Endothelial cell of umbilical vein (primary cell): ENCODE results near the gene B3GALNT1. TPM values are rescaled to one million over a fixed set of nuclear protein-coding genes. Genes with fewer than 3 reads are reported as not detected.
A peak's percentile ranks its signal among the peaks of the same experiment; 100 is the strongest.
"Not testable (repeated sequence)": the region's sequence is repeated elsewhere in the genome, so short reads cannot be mapped to it uniquely, and the experiment has no call there.

Experiments
- BruUV-seq: library from RNA; stranded (reverse); fragments of 400-500 nt; replicated peaks from 2 replicates; lab custom pipeline; 2021; lab: Mats Ljungman, UMichigan
- CTCF ChIA-PET: fragments of 300-600, 350-600 bp; sonication (Branson Sonifier 250); formaldehyde crosslinking; loops from one replicate; lab custom pipeline; 2021; ENCODE audit warnings: antibody characterized with exemption, inconsistent platforms; lab: Charles Lee
- POLR2A ChIA-PET: fragments of 300-600, 350-600 bp; sonication (Branson Sonifier 250); formaldehyde crosslinking; loops from one replicate; lab custom pipeline; 2021; ENCODE audit warnings: antibody characterized with exemption, inconsistent platforms; lab: Charles Lee
- DNase-seq: peaks from one replicate; pipeline ENCODE4 v3.0.0-alpha.2; 2011; ENCODE audit warnings: low read depth, low spot score
- FAIRE-seq: peaks from 2 replicates; lab custom pipeline; 2011; peaks lifted over from hg19 to GRCh38; lab: Jason Lieb, UNC
- H2AFZ ChIP-seq: 2 replicates; pipeline ENCODE4 v1.6.0; 2012; ENCODE audit warnings: low read depth, low read length, control low read depth, inconsistent platforms
- H3K27ac ChIP-seq: 2 replicates; pipeline ENCODE4 v1.5.1; 2011; ENCODE audit warnings: low read depth, mild to moderate bottlenecking, control low read depth, low read length, moderate library complexity; ENCODE audit not compliant: insufficient read depth
- H3K27me3 ChIP-seq, 2 experiments: 2 replicates each; pipeline versions ENCODE4 v1.6.0 to v1.6.1; 2011; ENCODE audit warnings: low read length in 2 of 2, mixed read lengths in 1 of 2; ENCODE audit not compliant: control insufficient read depth in 2 of 2, insufficient read depth in 2 of 2
- H3K36me3 ChIP-seq, 2 experiments: 2 replicates in 1 of 2; 3 replicates in 1 of 2; pipeline ENCODE4 v1.5.1; 2011; ENCODE audit warnings: low read length in 2 of 2, mild to moderate bottlenecking in 1 of 2, moderate library complexity in 1 of 2; ENCODE audit not compliant: control insufficient read depth in 2 of 2, insufficient read depth in 2 of 2; ENCODE audit errors: extremely low read depth in 1 of 2
- H3K4me1 ChIP-seq: 3 replicates; pipeline ENCODE4 v1.5.1; 2011; ENCODE audit warnings: mild to moderate bottlenecking, low read length; ENCODE audit not compliant: control insufficient read depth, insufficient read depth; ENCODE audit errors: extremely low read depth
- H3K4me2 ChIP-seq: 2 replicates; pipeline ENCODE4 v1.6.1; 2011; ENCODE audit warnings: low read length, control low read depth, mixed read lengths; ENCODE audit not compliant: insufficient read depth
- H3K4me3 ChIP-seq, 3 experiments: fragments of 200-600 bp in 1 of 3; sonication (generic), shearing (Covaris generic) in 1 of 3; replicated peaks in 1 of 3; 2 replicates each; pipeline ENCODE4 v1.5.1; 2011 to 2016; ENCODE audit warnings: control low read depth in 3 of 3, low read length in 3 of 3, mild to moderate bottlenecking in 2 of 3, inconsistent platforms in 1 of 3, low read depth in 1 of 3, moderate library complexity in 1 of 3; ENCODE audit not compliant: insufficient read depth in 1 of 3
- H3K79me2 ChIP-seq: 2 replicates; pipeline ENCODE4 v1.6.0; 2012; ENCODE audit warnings: low read length, inconsistent platforms; ENCODE audit not compliant: control insufficient read depth, insufficient read depth
- H3K9ac ChIP-seq: replicated peaks from 2 replicates; pipeline ENCODE3; 2011; ENCODE audit warnings: low read length, control low read depth; ENCODE audit not compliant: insufficient read depth; ENCODE audit errors: extremely low read depth
- H3K9me1 ChIP-seq: replicated peaks from 3 replicates; pipeline ENCODE4 v1.6.0; 2011; ENCODE audit warnings: mild to moderate bottlenecking, low read length; ENCODE audit not compliant: control insufficient read depth, insufficient read depth; ENCODE audit errors: extremely low read depth
- H3K9me3 ChIP-seq: replicated peaks from 2 replicates; pipeline ENCODE4 v1.5.1; 2012; ENCODE audit warnings: low read length, inconsistent platforms; ENCODE audit not compliant: control insufficient read depth, insufficient read depth
- H4K20me1 ChIP-seq: replicated peaks from 2 replicates; pipeline ENCODE3; 2011; ENCODE audit warnings: mild to moderate bottlenecking, low read length; ENCODE audit not compliant: control insufficient read depth, insufficient read depth; ENCODE audit errors: extremely low read depth
- CTCF ChIP-seq, 2 donors: IDR thresholded peaks; 1 replicate in 1 of 2; 2 replicates in 1 of 2; pipeline ENCODE4 v1.5.1; 2011; ENCODE audit warnings: low read length in 2 of 2, mild to moderate bottlenecking in 2 of 2, moderate library complexity in 2 of 2, control low read depth in 1 of 2, inconsistent platforms in 1 of 2, low read depth in 1 of 2; ENCODE audit not compliant: insufficient read depth in 1 of 2; ENCODE audit errors: extremely low read depth in 1 of 2
- FOS ChIP-seq: IDR thresholded peaks from 2 replicates; pipeline ENCODE4 v1.6.1; 2011; ENCODE audit warnings: mild to moderate bottlenecking, low read length, moderate library complexity, borderline replicate concordance; ENCODE audit not compliant: insufficient read depth
- GATA2 ChIP-seq: IDR thresholded peaks from 2 replicates; pipeline ENCODE4 v1.7.0; 2011; ENCODE audit warnings: low read depth, mild to moderate bottlenecking, moderate library complexity, mixed read lengths, low read length; ENCODE audit not compliant: insufficient read length, insufficient read depth
- JUN ChIP-seq: IDR thresholded peaks from 2 replicates; pipeline ENCODE4 v1.6.1; 2011; ENCODE audit warnings: borderline replicate concordance, low read depth; ENCODE audit not compliant: insufficient read length, insufficient read depth
- MYC ChIP-seq: IDR thresholded peaks from one replicate; pipeline ENCODE4 v1.6.1; 2011; ENCODE audit warnings: mild to moderate bottlenecking, low read depth, low read length
- POLR2AphosphoS5 ChIP-seq: IDR thresholded peaks from 2 replicates; pipeline ENCODE4 v1.6.1; 2012; ENCODE audit warnings: low read depth, mild to moderate bottlenecking, control low read depth, low read length, moderate library complexity; ENCODE audit not compliant: insufficient read depth
- dilution Hi-C: fragments of 300-500 bp; cut with MboI; formaldehyde crosslinking; loops from one replicate; pipeline ENCODE4 v1.15.0; 2019; ENCODE audit warnings: low sequenced_read_pairs; ENCODE audit not compliant: extremely low pct_ligation_motif_present
- intact Hi-C: fragments of 100-400 bp; cut with micrococcal nuclease; formaldehyde crosslinking; loops from one replicate; pipeline ENCODE4 v1.10.0; 2022
- polyA plus RNA-seq, 4 experiments: library from polyadenylated mRNA; depleted of rRNA in 3 of 4; stranded (reverse) in 3 of 4; unstranded in 1 of 4; fragments of >200 nt; gene quantifications; 2 replicates each; pipeline versions ENCODE4 v1.2.1 to v1.2.3, GENCODE V29; 2011 to 2012; ENCODE audit warnings: missing spikeins in 1 of 4
- total RNA-seq: library from RNA; stranded (reverse); gene quantifications from 2 replicates; pipeline ENCODE4 v1.2.3, GENCODE V29; 2021

B3GALNT1 gene
- total and polyA plus RNA-seq, 2 donors (not counting 3 experiments of a cell fraction or from before 2014, with no cell fraction given), result 19.4 to 29.4 TPM

DNA sequence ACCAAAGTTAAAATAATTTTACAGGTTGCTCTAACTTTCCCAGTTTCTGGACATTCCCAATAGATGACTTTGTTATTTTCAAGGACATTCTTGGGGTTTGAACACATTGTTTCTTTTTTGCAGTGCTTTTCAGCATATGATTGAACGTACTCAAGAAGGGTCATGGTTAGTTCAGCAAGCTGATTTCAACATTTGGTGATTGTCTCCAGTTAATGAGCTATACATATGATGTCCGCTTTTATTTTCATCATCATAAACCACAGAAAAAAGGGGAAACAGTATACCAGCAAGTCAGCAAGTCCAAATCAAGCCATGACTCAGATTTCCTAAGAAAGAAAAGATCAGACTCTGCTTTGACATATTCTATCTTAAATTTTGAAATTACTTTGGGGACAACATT is 69.4 kb downstream of the B3GALNT1 start:
- H3K4me1 ChIP-seq, result peaks cover 21% of the 10 kb centered on the region
- H4K20me1 ChIP-seq, result no peaks in the 10 kb centered on the region
- no peaks in the 10 kb centered on the region for H3K9me3 ChIP-seq
- ChIA-PET POLR2A (interaction anchor here (0.6 to 1.5 kb wide), 4 partner anchors 11 to 470 kb away, joined by 3 to 11 read pairs (median 4); no protein-coding TSS in a partner anchor), CTCF (interaction anchor here (0.6 to 1.6 kb wide), 15 partner anchors 9 to 349 kb away, joined by 3 to 18 read pairs (median 4); no protein-coding TSS in a partner anchor)
- no peaks in the 10 kb centered on the region for H3K9me1 ChIP-seq
- no peaks in the 10 kb centered on the region for H3K36me3 ChIP-seq
- FAIRE-seq, result peak; percentile 31
- TF ChIP-seq CTCF (IDR thresholded peaks at IDR 0.05; ENCODE audit: extremely low read depth in 1 of 2, insufficient read depth in 1 of 2, low read depth in 1 of 2, low read length in 2 of 2) (no peak), JUN (peak; percentile 38)
- intact Hi-C loops, result loop anchor here (1.0 to 5.0 kb wide), 8 partner anchors 35 to 469 kb away; partner anchors contain the start of genes NMD3 and PPM1L
- peak overlapping the region; percentile 50 for H2AFZ ChIP-seq
- dilution Hi-C loops, result no loop called here
- H3K79me2 ChIP-seq, result no peaks in the 10 kb centered on the region
- BruUV-seq, result TSS peak; percentile 78
- H3K9ac ChIP-seq, result peak overlapping the region; percentile 61
- H3K4me3 ChIP-seq, result peak overlapping the region in 1 of 3 experiments; percentile 48
- peak; percentile 82 for DNase-seq
- H3K27me3 ChIP-seq, result no peaks in the 10 kb centered on the region
- peak overlapping the region; percentile 74 for H3K27ac ChIP-seq
- peak overlapping the region; percentile 79 for H3K4me2 ChIP-seq

- BruUV-seq, H3K9me3 ChIP-seq, H4K20me1 ChIP-seq, H3K36me3 ChIP-seq, dilution Hi-C loops, H3K9me1 ChIP-seq, H3K27me3 ChIP-seq, H3K79me2 ChIP-seq: not testable (repeated sequence)
- Histone ChIP-seq H2AFZ (peak overlapping the region; percentile 50), H3K4me1 (peaks cover 21% of the 10 kb centered on the region), H3K9ac (peak overlapping the region; percentile 61), H3K4me2 (peak overlapping the region; percentile 79), H3K27ac (peak overlapping the region; percentile 74), H3K4me3 (peak overlapping the region in 1 of 3 experiments; percentile 48)
- peak; percentile 51 for TF ChIP-seq POLR2AphosphoS5
- peak; percentile 16 for TF ChIP-seq MYC
- peak; percentile 86 for TF ChIP-seq GATA2
- TF ChIP-seq CTCF (IDR thresholded peaks at IDR 0.05; ENCODE audit: extremely low read depth in 1 of 2, insufficient read depth in 1 of 2, low read depth in 1 of 2, low read length in 2 of 2), result peak; percentile 8 to 11
- TF ChIP-seq FOS, result peak; percentile 77
- TF ChIP-seq JUN, result peak; percentile 73
- POLR2A ChIA-PET, result interaction anchor here (1.2 to 1.5 kb wide), 3 partner anchors 10 to 469 kb away, joined by 3 to 11 read pairs (median 3); no protein-coding TSS in a partner anchor
- CTCF ChIA-PET, result interaction anchor here (0.6 to 1.6 kb wide), 15 partner anchors 8 to 349 kb away, joined by 3 to 18 read pairs (median 4); no protein-coding TSS in a partner anchor
- DNase-seq, result peak; percentile 96
- FAIRE-seq, result peak; percentile 85
- intact Hi-C loops, result loop anchor here (1.0 to 5.0 kb wide), 8 partner anchors 35 to 469 kb away; partner anchors contain the start of genes NMD3 and PPM1L
Observed at GRCh38 chr3:161034913-161035550, 70.1 kb downstream of the B3GALNT1 start.
